GM18505 (cell line): ENCODE measurements around the gene ALDH1A1.

ENCODE experiments used
- ATAC-seq: cut with Tn5 transposase; IDR thresholded peaks from one replicate; pipeline ENCODE4 v1.9.1; 2021; ENCODE audit not compliant: unreplicated experiment
- POLR2A ChIP-seq: IDR thresholded peaks from 4 replicates; pipeline ENCODE4 v1.6.1; 2011; ENCODE audit warnings: borderline replicate concordance; ENCODE audit not compliant: insufficient read depth, insufficient read length; ENCODE audit errors: extremely low read depth

Gene ALDH1A1

DNA sequence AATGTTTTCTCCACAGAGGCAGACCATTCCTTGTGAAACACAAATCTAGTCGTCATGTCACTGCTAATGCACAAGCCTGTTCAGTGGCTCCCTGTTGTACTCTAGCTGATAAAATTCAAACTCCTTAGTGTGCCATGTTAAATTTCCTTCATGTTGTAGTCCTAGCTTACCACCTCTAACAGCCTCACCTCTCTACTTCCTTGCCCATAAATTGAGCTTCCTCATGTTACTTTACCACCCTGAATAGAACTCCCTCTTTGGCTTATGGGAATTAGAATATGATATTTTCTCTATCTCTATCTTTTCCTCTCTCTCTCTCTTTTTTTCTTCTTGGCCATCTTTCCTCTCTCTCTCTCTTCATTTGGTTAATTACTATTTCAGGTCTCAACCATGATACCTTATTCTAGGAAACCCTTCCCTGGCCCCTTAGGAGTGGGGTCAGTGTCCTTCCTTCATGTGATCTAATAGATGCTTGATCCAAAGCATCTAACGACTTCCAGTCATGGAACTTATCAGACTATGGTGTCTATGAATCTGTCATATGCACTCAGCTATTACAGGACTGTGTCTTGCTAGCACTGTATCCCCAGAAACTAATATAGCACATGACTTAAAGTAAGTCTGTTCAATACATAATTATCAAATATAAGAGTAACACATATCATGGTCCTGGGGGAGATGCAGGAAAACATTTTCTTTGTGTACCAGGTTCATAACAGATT is 31.5 kb upstream of the ALDH1A1 start:
- ATAC-seq = no peak
- TF ChIP-seq POLR2A = no peak

DNA sequence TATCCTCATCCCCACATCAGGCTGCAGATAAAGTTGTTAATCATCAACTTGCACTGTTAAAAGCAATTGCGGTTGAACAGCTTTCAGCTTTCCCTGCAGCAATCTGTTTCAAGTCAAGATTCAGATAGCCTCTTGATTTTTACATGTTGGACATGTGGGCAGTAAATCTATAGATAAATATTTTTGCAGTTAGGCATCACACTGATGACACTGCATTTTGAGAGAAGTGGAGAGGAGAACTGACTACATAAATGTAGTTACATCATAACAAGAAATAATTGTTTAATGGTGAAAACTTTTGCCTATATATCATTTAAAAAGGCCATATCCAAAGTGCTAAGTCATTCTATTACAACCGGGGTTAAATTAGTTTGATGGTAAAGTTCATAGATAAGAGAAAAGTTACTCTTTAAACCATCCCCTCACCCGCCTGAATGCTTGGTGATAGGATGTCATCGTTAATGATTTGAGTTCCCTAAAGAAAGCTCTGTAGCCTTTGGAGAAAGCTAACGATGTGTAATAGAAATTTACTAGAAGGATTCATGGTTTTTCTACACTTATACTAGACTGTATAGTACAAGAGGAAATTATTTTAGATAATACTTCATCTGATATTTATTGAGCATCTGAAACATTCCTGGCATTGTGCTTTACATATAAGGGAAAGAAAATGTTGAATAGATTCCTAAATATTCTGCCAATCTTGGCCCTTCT is 30.8 kb upstream of the ALDH1A1 start:
- ATAC-seq = no peak
- no peak for TF ChIP-seq POLR2A

DNA sequence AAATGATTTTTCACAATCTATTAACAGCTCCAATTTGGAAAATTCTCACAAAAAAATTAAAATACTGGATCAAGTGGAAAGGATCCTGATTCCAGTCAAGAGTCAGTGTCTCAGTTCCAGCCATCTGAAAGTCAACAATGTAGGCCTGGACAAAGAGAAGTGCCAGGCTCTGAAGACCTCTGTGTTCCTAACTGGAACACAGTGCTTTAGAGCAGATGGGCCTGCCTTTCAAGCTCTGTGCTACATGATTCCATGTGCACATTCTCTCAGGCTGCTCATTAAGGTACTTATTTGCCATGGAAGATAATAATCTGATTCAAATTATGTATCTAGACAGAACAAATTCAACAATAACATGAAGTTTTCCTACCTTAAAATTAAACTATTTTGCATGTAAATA is 30.2 kb upstream of the ALDH1A1 start:
- ATAC-seq = no peak
- TF ChIP-seq POLR2A = no peak

DNA sequence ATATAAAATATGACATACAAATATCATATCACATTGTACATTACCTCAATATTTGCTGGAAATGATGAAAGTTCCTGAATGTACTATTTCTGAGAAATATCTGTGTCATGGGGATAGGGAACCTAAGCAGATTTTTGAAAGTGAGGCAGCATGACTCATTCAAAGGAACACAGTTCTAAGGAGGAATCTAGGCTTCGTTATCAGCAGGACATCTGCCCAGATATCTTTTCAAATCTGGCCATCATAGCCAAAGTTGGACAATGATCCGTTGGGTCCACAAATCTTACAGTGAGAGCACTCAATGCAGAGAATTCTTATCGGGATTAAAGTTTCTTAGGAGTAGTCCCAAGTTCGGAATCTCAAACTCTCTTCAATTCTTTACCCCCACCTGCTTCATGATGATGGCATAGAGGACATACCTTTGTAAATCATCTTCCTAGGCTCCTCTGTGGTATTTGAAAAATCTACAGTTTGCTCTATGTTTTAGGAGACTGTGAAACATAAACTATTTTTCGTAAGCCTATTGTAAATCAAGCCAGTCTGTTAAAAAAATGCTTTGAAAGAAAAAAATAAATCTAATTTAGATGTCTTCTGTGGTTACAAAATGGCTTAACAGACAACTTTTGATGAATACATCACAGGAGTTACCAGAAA is 29.4 kb upstream of the ALDH1A1 start:
- no peak for TF ChIP-seq POLR2A
- ATAC-seq = no peak

DNA sequence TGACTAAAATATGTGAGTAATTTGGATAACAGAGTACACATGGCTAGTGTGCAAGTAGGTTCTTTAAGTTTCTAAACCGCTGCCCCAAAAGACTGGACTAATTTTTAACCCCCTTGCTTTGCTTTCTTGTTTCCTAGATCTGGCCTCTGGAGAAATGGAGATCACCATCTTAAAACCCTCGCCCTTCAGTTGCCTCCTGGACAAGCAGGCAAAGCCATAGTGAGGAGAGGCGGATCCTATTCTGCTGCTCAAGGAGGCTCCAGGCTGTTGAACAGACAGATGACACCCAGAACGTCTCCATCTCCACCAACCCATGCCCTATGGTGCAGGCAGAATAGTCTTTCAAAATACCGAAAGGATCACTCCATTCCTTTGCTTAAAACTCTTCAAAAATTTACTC is 28.6 kb upstream of the ALDH1A1 start:
- TF ChIP-seq POLR2A = no peak
- ATAC-seq = no peak

DNA sequence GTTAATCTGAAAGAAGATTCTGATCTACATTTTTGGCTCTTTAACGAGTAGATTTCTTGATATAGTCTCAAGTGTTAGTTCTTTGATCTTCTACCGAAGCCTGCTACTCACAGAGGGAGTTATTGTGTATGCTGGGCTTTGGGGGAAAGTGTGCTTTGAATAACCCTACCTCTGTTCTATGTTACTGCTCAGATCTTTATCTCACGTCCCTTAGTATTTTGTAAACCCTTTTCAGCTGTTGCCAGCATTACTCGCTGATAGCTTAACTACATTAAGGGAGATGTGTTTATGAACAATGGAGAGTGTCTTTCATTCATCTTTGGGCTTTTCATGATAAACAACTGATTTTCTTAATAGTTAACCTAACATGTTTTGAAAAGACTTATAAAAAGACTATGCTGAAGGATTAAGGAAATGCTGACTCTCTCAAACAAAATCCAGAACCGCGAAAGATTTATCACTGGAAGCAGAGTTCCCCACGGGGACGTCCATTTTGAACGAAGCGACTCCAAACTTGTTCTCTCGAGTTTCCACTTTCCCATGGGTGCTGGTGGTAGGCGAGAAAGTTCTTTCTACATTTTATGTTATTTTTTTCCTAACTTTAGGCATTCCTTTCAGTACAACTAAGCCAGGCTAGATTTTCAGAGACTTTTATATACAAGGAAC is 27.9 kb upstream of the ALDH1A1 start:
- no peak for TF ChIP-seq POLR2A
- ATAC-seq = no peak

DNA sequence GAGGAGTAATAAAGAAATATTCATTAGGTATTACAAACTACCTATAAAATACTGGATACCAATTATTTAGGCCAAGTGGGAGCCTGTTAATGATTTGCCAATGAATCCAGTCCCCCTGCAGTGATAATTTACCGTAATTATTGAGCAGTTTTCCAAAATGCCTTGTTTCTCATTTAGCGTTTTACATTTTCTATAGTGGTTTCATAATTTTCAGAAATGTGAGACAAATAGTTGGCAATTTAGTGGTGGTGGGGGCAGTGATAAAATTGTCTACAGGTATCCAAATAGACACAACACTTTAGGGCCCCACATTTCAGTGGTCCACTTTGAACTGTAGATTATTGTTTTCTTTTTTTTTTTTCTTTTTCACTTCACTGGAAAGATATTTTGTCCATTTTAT is 27.3 kb upstream of the ALDH1A1 start:
- ATAC-seq = no peak
- TF ChIP-seq POLR2A = no peak

DNA sequence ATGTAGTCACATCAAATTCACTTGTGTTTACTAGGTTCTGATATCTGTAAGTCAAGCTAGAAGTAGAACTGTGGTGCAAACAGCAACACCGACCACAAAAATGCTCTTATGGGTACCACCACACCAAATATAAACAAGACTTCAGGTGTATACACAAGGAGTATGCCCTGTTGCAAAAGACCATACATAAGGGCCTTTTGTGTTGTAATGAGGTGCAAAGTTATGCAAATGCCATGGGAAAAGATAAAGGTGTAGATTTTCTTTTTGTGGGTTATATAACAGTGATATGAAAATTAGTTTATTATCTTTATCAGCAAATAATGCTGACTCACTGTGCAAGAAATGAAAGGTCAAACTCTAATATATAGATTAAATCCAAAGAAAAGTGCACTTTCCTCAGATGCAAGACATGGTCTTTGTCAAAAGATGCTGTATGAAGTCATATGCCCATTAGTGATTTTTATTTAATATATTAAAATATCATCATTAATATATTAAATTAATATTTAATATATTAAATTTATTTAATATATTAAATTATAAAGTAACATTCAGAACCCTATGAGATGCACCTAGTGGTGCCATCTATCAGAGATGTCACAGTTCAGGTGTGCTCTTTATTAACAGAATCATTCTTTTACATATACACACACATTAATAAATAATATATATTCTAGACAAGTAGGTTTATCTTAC is 26.7 kb upstream of the ALDH1A1 start:
- TF ChIP-seq POLR2A = no peak
- no peak for ATAC-seq

DNA sequence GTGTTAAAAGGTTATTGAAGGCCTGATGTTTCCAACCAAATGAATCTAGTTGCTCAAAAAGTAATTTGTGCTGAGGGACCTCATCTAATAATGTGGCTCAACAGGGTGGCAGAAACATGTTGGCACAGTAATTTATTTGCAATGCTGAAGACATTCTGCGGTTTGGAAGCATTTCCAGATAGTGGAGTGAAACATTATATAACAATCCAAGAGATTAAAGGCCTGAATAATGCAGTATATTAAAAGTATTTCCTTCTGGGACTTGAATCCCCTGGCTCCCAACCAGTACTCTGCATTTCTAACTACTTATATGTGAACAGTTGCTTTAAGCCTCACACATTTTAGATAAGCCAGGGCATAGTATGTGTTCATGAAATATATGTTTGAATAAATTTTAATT is 25.9 kb upstream of the ALDH1A1 start:
- ATAC-seq = no peak

DNA sequence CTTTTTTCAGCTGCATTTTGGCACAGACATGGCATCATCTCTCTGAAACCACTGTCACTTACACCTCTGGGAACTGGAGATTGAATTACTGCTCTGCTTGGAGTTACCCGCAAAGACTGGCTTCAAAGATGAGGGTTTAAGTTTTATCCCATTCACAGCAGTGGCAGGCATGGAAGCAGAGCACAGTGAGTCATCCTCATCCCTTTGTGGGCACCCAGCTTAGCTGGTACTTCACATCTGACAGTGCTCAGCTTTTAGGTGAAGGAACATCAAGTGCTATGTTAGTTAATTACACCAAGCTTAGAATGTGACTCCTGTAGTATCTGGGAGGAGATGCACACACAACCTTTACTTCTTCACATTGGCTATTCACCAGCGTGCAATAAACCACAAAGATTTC is 24.8 kb upstream of the ALDH1A1 start:
- TF ChIP-seq POLR2A = no peak

More for the DNA sequence above, 25.9 kb upstream of the ALDH1A1 start:
- no peak for TF ChIP-seq POLR2A

DNA sequence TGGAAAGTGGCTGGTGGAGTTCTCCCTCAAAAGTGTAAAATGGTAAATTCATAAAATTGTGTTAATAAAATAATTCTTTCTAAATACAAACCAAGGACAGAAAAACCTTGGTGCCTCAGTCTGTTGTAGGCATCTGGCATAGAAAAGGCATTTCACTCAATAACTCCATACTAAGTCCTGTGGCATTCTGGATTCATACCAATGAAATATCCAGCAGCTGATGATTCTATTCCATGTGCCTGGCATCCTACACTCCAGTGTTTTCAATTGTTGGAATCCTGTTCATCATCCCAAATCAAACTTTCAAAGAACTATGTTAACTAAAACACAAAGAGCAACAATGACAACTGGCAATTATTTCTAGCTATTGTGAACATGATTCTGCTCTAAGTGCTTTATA is 21.6 kb upstream of the ALDH1A1 start:
- no peak for ATAC-seq
- TF ChIP-seq POLR2A = no peak

More for the DNA sequence above, 24.8 kb upstream of the ALDH1A1 start:
- no peak for ATAC-seq

DNA sequence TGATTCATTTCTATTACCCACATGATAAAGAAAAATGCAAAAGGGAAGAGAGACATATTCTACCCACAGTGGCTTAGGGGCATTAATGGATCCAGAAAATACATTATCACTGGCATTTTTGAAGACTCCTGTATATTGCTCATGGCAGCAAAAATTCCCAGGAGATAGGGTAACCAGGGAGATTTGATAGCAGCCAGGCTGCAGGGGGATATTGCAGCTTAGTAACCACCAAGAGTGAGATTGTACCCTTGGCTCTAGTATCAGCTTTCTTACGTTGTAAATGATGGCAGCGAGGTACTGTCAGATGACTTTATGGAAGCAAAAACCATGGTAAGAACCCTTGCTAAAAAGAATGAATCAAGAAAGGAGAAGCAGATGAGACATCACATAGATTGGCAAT is 19.8 kb upstream of the ALDH1A1 start:
- ATAC-seq = no peak
- no peak for TF ChIP-seq POLR2A

DNA sequence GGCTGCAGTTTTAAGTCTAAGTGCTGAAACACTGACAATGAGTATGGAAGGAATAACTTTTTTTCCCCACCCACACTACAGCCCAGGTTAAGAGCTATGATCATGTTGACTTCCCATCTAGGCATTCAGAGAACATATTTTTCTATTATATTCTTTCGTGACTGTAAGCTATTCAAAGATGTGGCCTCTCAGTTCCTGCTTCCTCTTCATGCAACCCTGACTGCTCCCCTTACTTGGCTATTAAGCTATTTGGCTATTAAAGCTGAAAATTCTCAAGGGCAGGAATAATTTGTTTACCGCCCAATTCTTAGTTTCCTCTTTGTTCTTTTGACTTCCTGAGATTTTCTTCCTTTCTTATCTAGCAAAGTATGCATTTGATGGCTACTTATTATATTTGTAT is 18.6 kb upstream of the ALDH1A1 start:
- no peak for TF ChIP-seq POLR2A

More for the DNA sequence above, 18.6 kb upstream of the ALDH1A1 start:
- ATAC-seq = no peak
